GM19468 (cell line): Measurements from ENCODE around the gene FAM222A.

Experiments used
- ATAC-seq: cut with Tn5 transposase; IDR thresholded peaks from one replicate; pipeline ENCODE4 v1.9.1; 2021; ENCODE audit warnings: mild to moderate bottlenecking, moderate library complexity, moderate number of reproducible peaks; ENCODE audit not compliant: unreplicated experiment; ENCODE audit errors: extremely low read depth

Gene FAM222A

GRCh38 chr12:109710205-109710746 lies 3.3 kb upstream of the FAM222A start:
- no peak for ATAC-seq

- ATAC-seq = no peak
These were observed 2.7 kb upstream of the FAM222A start for GRCh38 chr12:109710747-109711595.

- no peak for ATAC-seq
These were observed 1.8 kb upstream of the FAM222A start for GRCh38 chr12:109711596-109712461.

- ATAC-seq = no peak
These were observed 702 bp downstream of the FAM222A start for GRCh38 chr12:109714141-109714912.

- no peak for ATAC-seq
These were observed 1.3 kb downstream of the FAM222A start for GRCh38 chr12:109714913-109715244.

- no peak for ATAC-seq
These were observed 1.9 kb downstream of the FAM222A start for GRCh38 chr12:109715310-109716091.

GRCh38 chr12:109716092-109716479 lies 2.5 kb downstream of the FAM222A start:
- ATAC-seq = no peak

GRCh38 chr12:109716512-109717389 lies 3.1 kb downstream of the FAM222A start:
- no peak for ATAC-seq

- ATAC-seq = no peak
These were observed 4.0 kb downstream of the FAM222A start for GRCh38 chr12:109717390-109718357.

- ATAC-seq = no peak
These were observed 4.8 kb downstream of the FAM222A start for GRCh38 chr12:109718390-109718789.

- ATAC-seq = no peak
These were observed 5.7 kb downstream of the FAM222A start for GRCh38 chr12:109719123-109720022.

- ATAC-seq = no peak
These were observed 6.7 kb downstream of the FAM222A start for GRCh38 chr12:109720152-109720856.

GRCh38 chr12:109720857-109721189 lies 7.2 kb downstream of the FAM222A start:
- ATAC-seq = no peak

GRCh38 chr12:109721276-109721675 lies 7.7 kb downstream of the FAM222A start:
- no peak for ATAC-seq

- no peak for ATAC-seq
These were observed 8.5 kb downstream of the FAM222A start for GRCh38 chr12:109722022-109722720.
